B cell (primary cell): Measurements from ENCODE around the gene OTOGL. TPM values are rescaled to one million over a fixed set of nuclear protein-coding genes. Genes with fewer than 3 reads are reported as not detected.

Experiments
- ATAC-seq: fragments of 200-7000 bp; cut with Tn5 transposase; one replicate; pipeline ENCODE4 v1.10.0; 2021; ENCODE audit warnings: low read depth, mild to moderate bottlenecking, moderate number of reproducible peaks, moderate library complexity
- CTCF ChIA-PET: fragments of 350-600 bp; sonication (Branson Sonifier 250); formaldehyde crosslinking; loops from one replicate; lab custom pipeline; 2021; ENCODE audit warnings: antibody characterized with exemption, inconsistent platforms; lab: Charles Lee
- POLR2A ChIA-PET: fragments of 350-600 bp; sonication (Branson Sonifier 250); formaldehyde crosslinking; loops from one replicate; lab custom pipeline; 2021; ENCODE audit warnings: antibody characterized with exemption; lab: Charles Lee
- DNase-seq: peaks from one replicate; pipeline ENCODE4 v3.0.0; 2013
- H2AFZ ChIP-seq: 2 replicates; pipeline ENCODE4 v1.6.1; 2012; ENCODE audit warnings: mild to moderate bottlenecking, low read depth, low read length; ENCODE audit not compliant: insufficient read depth, poor library complexity, severe bottlenecking
- H3K27ac ChIP-seq, 2 donors: 1 replicate in 1 of 2; 2 replicates in 1 of 2; pipeline ENCODE4 v1.5.1; 2012 to 2013; ENCODE audit warnings: low read length in 2 of 2, mild to moderate bottlenecking in 2 of 2, moderate library complexity in 1 of 2
- H3K27me3 ChIP-seq, 4 experiments: fragments of 200-600 bp in 1 of 4; sonication (generic) in 1 of 4; replicated peaks in 1 of 4; 1 replicate in 2 of 4; 2 replicates in 2 of 4; pipeline versions ENCODE4 v1.6.1 to v1.7.0; 2013 to 2016; ENCODE audit warnings: low read length in 3 of 4, mild to moderate bottlenecking in 2 of 4, mixed read lengths in 1 of 4, moderate library complexity in 1 of 4; ENCODE audit not compliant: insufficient read depth in 4 of 4, control insufficient read depth in 3 of 4; ENCODE audit errors: control extremely low read depth in 1 of 4
- H3K36me3 ChIP-seq, 2 experiments: replicated peaks in 1 of 2; 1 replicate in 1 of 2; 2 replicates in 1 of 2; pipeline versions ENCODE4 v1.6.1 to v1.7.1; 2013; ENCODE audit warnings: low read length in 1 of 2; ENCODE audit not compliant: insufficient read depth in 2 of 2, control insufficient read depth in 1 of 2; ENCODE audit errors: control extremely low read depth in 1 of 2, extremely low read depth in 1 of 2
- H3K4me1 ChIP-seq, 2 donors: fragments of 200-600 bp in 1 of 2; sonication (generic) in 1 of 2; 1 replicate in 1 of 2; 2 replicates in 1 of 2; pipeline versions ENCODE4 v1.5.1 to v1.6.1; 2013 to 2017; ENCODE audit warnings: low read length in 2 of 2; ENCODE audit not compliant: control insufficient read depth in 2 of 2, insufficient read depth in 2 of 2
- H3K4me2 ChIP-seq: replicated peaks from 2 replicates; pipeline ENCODE3; 2012; ENCODE audit warnings: mild to moderate bottlenecking, low read depth, low read length; ENCODE audit not compliant: poor library complexity, severe bottlenecking
- H3K4me3 ChIP-seq, 5 experiments: fragments of 200-600 bp in 1 of 5; sonication (generic) in 1 of 5; 1 replicate in 3 of 5; 2 replicates in 2 of 5; pipeline versions ENCODE4 v1.5.1 to v1.7.0; 2011 to 2016; ENCODE audit warnings: low read length in 4 of 5, mild to moderate bottlenecking in 4 of 5, low read depth in 2 of 5, control low read depth in 1 of 5, moderate library complexity in 1 of 5; ENCODE audit not compliant: insufficient read depth in 1 of 5; ENCODE audit errors: control extremely low read depth in 1 of 5, extremely low read depth in 1 of 5
- H3K79me2 ChIP-seq: fragments of 200-600 bp; sonication (generic); one replicate; pipeline ENCODE4 v1.6.0; 2016; ENCODE audit warnings: low read length; ENCODE audit not compliant: control insufficient read depth, insufficient read depth
- H3K9ac ChIP-seq: fragments of 200-600 bp; sonication (generic); 2 replicates; pipeline ENCODE4 v1.6.1; 2017; ENCODE audit warnings: mild to moderate bottlenecking, low read length, moderate library complexity
- H3K9me3 ChIP-seq, 3 donors: one replicate each; pipeline versions ENCODE4 v1.6.1 to v1.7.1; 2013; ENCODE audit warnings: low read length in 2 of 3; ENCODE audit not compliant: control insufficient read depth in 2 of 3, insufficient read depth in 1 of 3; ENCODE audit errors: control extremely low read depth in 1 of 3
- H4K20me1 ChIP-seq: 2 replicates; pipeline ENCODE4 v1.6.0; 2012; ENCODE audit warnings: mild to moderate bottlenecking, low read length; ENCODE audit not compliant: insufficient read depth, control insufficient read depth, poor library complexity, severe bottlenecking
- H3K27ac Mint-ChIP-seq: one replicate; pipeline ENCODE4 v1.8.0; 2021; ENCODE audit warnings: mixed read lengths
- H3K27me3 Mint-ChIP-seq: one replicate; pipeline ENCODE4 v1.8.0; 2021; ENCODE audit warnings: mixed read lengths
- H3K4me1 Mint-ChIP-seq: one replicate; pipeline ENCODE4 v1.8.0; 2021; ENCODE audit warnings: mixed read lengths
- H3K4me3 Mint-ChIP-seq: one replicate; pipeline ENCODE4 v1.8.0; 2021; ENCODE audit warnings: mixed read lengths
- H3K9me3 Mint-ChIP-seq: one replicate; pipeline ENCODE4 v1.8.0; 2022; ENCODE audit warnings: mixed read lengths; ENCODE audit not compliant: insufficient read depth
- EZH2 ChIP-seq: IDR thresholded peaks from 2 replicates; pipeline ENCODE4 v1.6.1; 2012; ENCODE audit warnings: borderline replicate concordance, low read depth, mild to moderate bottlenecking, moderate library complexity, low read length; ENCODE audit not compliant: insufficient read depth, poor library complexity, severe bottlenecking
- WGBS: methylation state at CpG from one replicate; pipeline ENCODE4 v1.1.5; 2013; ENCODE audit warnings: missing lambda C conversion rate; ENCODE audit not compliant: insufficient coverage; 5-methylcytosine and 5-hydroxymethylcytosine counted together
- intact Hi-C: fragments of 100-400 bp; cut with micrococcal nuclease; formaldehyde crosslinking; loops from one replicate; pipeline ENCODE4 v1.10.0; 2022
- polyA plus RNA-seq: library from polyadenylated mRNA; depleted of rRNA; stranded (reverse); fragments of >200 nt; gene quantifications from 2 replicates; pipeline ENCODE4 v1.2.3, GENCODE V29; 2012
- total RNA-seq, 2 donors: library from RNA; stranded (reverse); fragments of 120-200 nt in 1 of 2; gene quantifications; 1 replicate in 1 of 2; 2 replicates in 1 of 2; pipeline versions ENCODE4 v1.2.3 to v1.2.4, GENCODE V29; 2013 to 2022
- TF ChIP-seq, protein P1 (sequence below): fragments of 200-600 bp; IDR thresholded peaks from one replicate; pipeline ENCODE4 v1.8.0; 2022; ENCODE audit warnings: antibody characterized with exemption, mild to moderate bottlenecking

Gene OTOGL
- total and polyA plus RNA-seq, 2 donors (not counting 1 experiment from before 2014, with no cell fraction given): not detected

DNA sequence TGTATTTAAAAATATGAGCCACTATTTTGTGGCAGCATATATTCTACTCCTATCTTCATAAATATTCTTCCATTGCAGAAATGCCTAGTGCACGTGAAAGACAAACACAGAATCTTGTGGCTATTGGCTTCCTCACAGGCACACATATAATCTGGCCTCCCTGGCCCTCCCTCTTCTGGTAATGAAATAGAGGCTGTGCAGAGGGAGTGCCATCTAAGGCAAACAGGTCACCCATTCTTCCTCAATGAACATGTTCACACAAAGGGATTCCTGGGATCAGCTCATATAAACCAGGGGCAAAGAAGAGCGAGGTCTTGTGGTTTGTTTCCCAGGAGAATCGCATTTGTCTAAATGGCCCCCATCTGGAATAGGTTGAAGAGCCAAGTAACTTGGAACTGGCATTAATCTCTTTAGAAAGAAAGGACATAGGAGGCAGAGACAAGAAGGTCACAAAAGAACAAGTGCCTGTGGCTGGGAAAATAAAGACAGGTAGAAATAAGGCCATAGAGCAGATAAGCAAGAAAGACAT, 173.1 kb downstream of the OTOGL start:
- CTCF ChIA-PET: interaction anchor here (1.0 to 1.7 kb wide), 2 partner anchors 11 to 14 kb away, joined by 3 to 6 read pairs; no protein-coding TSS in a partner anchor
- DNase-seq (no peak), ATAC-seq (no peak)
- POLR2A ChIA-PET: no interaction called here
- Histone ChIP-seq H3K79me2 (no peaks in the 10 kb centered on the region), H3K9ac (no peak overlapping the region), H3K4me1 (no peaks in the 10 kb centered on the region), H3K9me3 (no peaks in the 10 kb centered on the region), H3K27me3 (no peaks in the 10 kb centered on the region), H3K4me3 (no peak overlapping the region), H2AFZ (no peak overlapping the region), H3K36me3 (no peaks in the 10 kb centered on the region), H4K20me1 (no peaks in the 10 kb centered on the region), H3K27ac (no peak overlapping the region), H3K4me2 (no peak overlapping the region)
- intact Hi-C loops: loop anchor here (5.0 kb wide), 1 partner anchor 715 kb away; no protein-coding TSS in a partner anchor
- WGBS: 95% methylated on average over 2 of the region's 3 CpGs
- H3K27ac Mint-ChIP-seq: no peak overlapping the region
- H3K9me3 Mint-ChIP-seq: no peaks in the 10 kb centered on the region
- no peaks in the 10 kb centered on the region for H3K4me1 Mint-ChIP-seq
- TF ChIP-seq EZH2: no peak
- TF ChIP-seq, protein P1, sequence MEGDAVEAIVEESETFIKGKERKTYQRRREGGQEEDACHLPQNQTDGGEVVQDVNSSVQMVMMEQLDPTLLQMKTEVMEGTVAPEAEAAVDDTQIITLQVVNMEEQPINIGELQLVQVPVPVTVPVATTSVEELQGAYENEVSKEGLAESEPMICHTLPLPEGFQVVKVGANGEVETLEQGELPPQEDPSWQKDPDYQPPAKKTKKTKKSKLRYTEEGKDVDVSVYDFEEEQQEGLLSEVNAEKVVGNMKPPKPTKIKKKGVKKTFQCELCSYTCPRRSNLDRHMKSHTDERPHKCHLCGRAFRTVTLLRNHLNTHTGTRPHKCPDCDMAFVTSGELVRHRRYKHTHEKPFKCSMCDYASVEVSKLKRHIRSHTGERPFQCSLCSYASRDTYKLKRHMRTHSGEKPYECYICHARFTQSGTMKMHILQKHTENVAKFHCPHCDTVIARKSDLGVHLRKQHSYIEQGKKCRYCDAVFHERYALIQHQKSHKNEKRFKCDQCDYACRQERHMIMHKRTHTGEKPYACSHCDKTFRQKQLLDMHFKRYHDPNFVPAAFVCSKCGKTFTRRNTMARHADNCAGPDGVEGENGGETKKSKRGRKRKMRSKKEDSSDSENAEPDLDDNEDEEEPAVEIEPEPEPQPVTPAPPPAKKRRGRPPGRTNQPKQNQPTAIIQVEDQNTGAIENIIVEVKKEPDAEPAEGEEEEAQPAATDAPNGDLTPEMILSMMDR: no peak
- no peak overlapping the region for H3K4me3 Mint-ChIP-seq
- no peaks in the 10 kb centered on the region for H3K27me3 Mint-ChIP-seq

DNA sequence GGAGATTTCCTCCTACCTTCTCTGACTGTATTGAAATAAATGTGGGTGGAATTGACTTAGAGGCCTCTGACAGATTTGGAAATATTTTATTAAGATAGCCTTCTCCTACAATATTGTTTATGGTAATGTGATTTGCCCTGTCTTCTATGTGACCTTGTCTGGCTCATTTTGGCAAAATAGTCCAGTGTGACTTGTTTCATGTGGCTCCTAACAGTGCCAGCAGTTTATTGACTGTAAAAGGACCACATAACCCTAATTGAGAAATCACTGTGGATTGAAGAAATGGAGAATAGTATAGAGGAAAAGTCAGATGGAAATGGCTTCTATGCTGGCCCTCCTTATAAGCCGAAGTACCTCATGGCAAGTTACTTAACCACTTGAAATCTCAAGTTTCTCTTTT, 173.8 kb downstream of the OTOGL start:
- no peaks in the 10 kb centered on the region for H4K20me1 ChIP-seq
- no peak for ATAC-seq
- H3K4me1 Mint-ChIP-seq: no peaks in the 10 kb centered on the region
- no peak for DNase-seq
- no peaks in the 10 kb centered on the region for H3K9me3 Mint-ChIP-seq
- no peak overlapping the region for H3K27ac ChIP-seq
- H3K4me2 ChIP-seq: no peak overlapping the region
- H3K4me1 ChIP-seq: no peaks in the 10 kb centered on the region
- H3K27me3 ChIP-seq: no peaks in the 10 kb centered on the region
- WGBS: no CpG with 5 or more reads among the region's 1 CpG
- no peak overlapping the region for H2AFZ ChIP-seq
- no peak overlapping the region for H3K27ac Mint-ChIP-seq
- H3K27me3 Mint-ChIP-seq: no peaks in the 10 kb centered on the region
- CTCF ChIA-PET: interaction anchor here (1.0 kb wide), 1 partner anchor 12 kb away, joined by 3 read pairs; no protein-coding TSS in a partner anchor
- intact Hi-C loops: loop anchor here (5.0 kb wide), 1 partner anchor 716 kb away; no protein-coding TSS in a partner anchor
- no peaks in the 10 kb centered on the region for H3K36me3 ChIP-seq
- no peak overlapping the region for H3K9ac ChIP-seq
- no peak overlapping the region for H3K4me3 ChIP-seq
- POLR2A ChIA-PET: no interaction called here
- no peaks in the 10 kb centered on the region for H3K79me2 ChIP-seq
- no peak for TF ChIP-seq EZH2
- TF ChIP-seq, protein P1: no peak
- no peak overlapping the region for H3K4me3 Mint-ChIP-seq
- no peaks in the 10 kb centered on the region for H3K9me3 ChIP-seq
